GM18870 (cell line): Measurements from ENCODE around the gene GLS.
"Not testable (repeated sequence)": the region's sequence is repeated elsewhere in the genome, so short reads cannot be mapped to it uniquely, and the experiment has no call there.

Experiments
- ATAC-seq: cut with Tn5 transposase; IDR thresholded peaks from one replicate; pipeline ENCODE4 v1.9.1; 2021; ENCODE audit warnings: moderate library complexity; ENCODE audit not compliant: unreplicated experiment

GLS gene

GRCh38 chr2:190987938-190988337 lies 107.3 kb downstream of the GLS start:
- no peak for ATAC-seq

- no peak for ATAC-seq
These were observed 108.3 kb downstream of the GLS start for GRCh38 chr2:190988910-190989309.

GRCh38 chr2:190990132-190990531 lies 109.5 kb downstream of the GLS start:
- no peak for ATAC-seq

GRCh38 chr2:190993292-190993643 lies 112.6 kb downstream of the GLS start:
- no peak for ATAC-seq

GRCh38 chr2:190994148-190994547 lies 113.5 kb downstream of the GLS start:
- no peak for ATAC-seq

- ATAC-seq: not testable (repeated sequence)
These were observed 114.7 kb downstream of the GLS start for GRCh38 chr2:190995315-190995714.

- ATAC-seq: no peak
These were observed 115.8 kb downstream of the GLS start for GRCh38 chr2:190996338-190996946.

- ATAC-seq: no peak
These were observed 116.3 kb downstream of the GLS start for GRCh38 chr2:190996947-190997346.

- ATAC-seq: no peak
These were observed 117.0 kb downstream of the GLS start for GRCh38 chr2:190997526-190998113.

GRCh38 chr2:190999058-190999457 lies 118.4 kb downstream of the GLS start:
- no peak for ATAC-seq

GRCh38 chr2:190999949-191000665 lies 119.5 kb downstream of the GLS start:
- ATAC-seq: no peak

- ATAC-seq: no peak
These were observed 120.4 kb downstream of the GLS start for GRCh38 chr2:191001032-191001431.

GRCh38 chr2:191001624-191002023 lies 121.0 kb downstream of the GLS start:
- no peak for ATAC-seq

GRCh38 chr2:191003405-191004309 lies 123.0 kb downstream of the GLS start:
- ATAC-seq: no peak

- no peak for ATAC-seq
These were observed 125.7 kb downstream of the GLS start for GRCh38 chr2:191006297-191006696.

- ATAC-seq: no peak
These were observed 126.6 kb downstream of the GLS start for GRCh38 chr2:191006997-191007783.

GRCh38 chr2:191008286-191008685 lies 127.7 kb downstream of the GLS start:
- ATAC-seq: no peak

GRCh38 chr2:191009541-191010374 lies 129.1 kb downstream of the GLS start:
- ATAC-seq: no peak
